Endothelial cell of umbilical vein (primary cell): ENCODE measurements around the gene CRTC1. TPM values are rescaled to one million over a fixed set of nuclear protein-coding genes. Genes with fewer than 3 reads are reported as not detected.

Experiments
- BruUV-seq: library from RNA; stranded (reverse); fragments of 400-500 nt; replicated peaks from 2 replicates; lab custom pipeline; 2021; lab: Mats Ljungman, UMichigan
- CTCF ChIA-PET: fragments of 300-600, 350-600 bp; sonication (Branson Sonifier 250); formaldehyde crosslinking; loops from one replicate; lab custom pipeline; 2021; ENCODE audit warnings: antibody characterized with exemption, inconsistent platforms; lab: Charles Lee
- POLR2A ChIA-PET: fragments of 300-600, 350-600 bp; sonication (Branson Sonifier 250); formaldehyde crosslinking; loops from one replicate; lab custom pipeline; 2021; ENCODE audit warnings: antibody characterized with exemption, inconsistent platforms; lab: Charles Lee
- DNase-seq: peaks from one replicate; pipeline ENCODE4 v3.0.0-alpha.2; 2011; ENCODE audit warnings: low read depth, low spot score
- FAIRE-seq: peaks from 2 replicates; lab custom pipeline; 2011; peaks lifted over from hg19 to GRCh38; lab: Jason Lieb, UNC
- H2AFZ ChIP-seq: 2 replicates; pipeline ENCODE4 v1.6.0; 2012; ENCODE audit warnings: low read depth, low read length, control low read depth, inconsistent platforms
- H3K27ac ChIP-seq: 2 replicates; pipeline ENCODE4 v1.5.1; 2011; ENCODE audit warnings: low read depth, mild to moderate bottlenecking, control low read depth, low read length, moderate library complexity; ENCODE audit not compliant: insufficient read depth
- H3K27me3 ChIP-seq, 2 experiments: 2 replicates each; pipeline versions ENCODE4 v1.6.0 to v1.6.1; 2011; ENCODE audit warnings: low read length in 2 of 2, mixed read lengths in 1 of 2; ENCODE audit not compliant: control insufficient read depth in 2 of 2, insufficient read depth in 2 of 2
- H3K36me3 ChIP-seq, 2 experiments: 2 replicates in 1 of 2; 3 replicates in 1 of 2; pipeline ENCODE4 v1.5.1; 2011; ENCODE audit warnings: low read length in 2 of 2, mild to moderate bottlenecking in 1 of 2, moderate library complexity in 1 of 2; ENCODE audit not compliant: control insufficient read depth in 2 of 2, insufficient read depth in 2 of 2; ENCODE audit errors: extremely low read depth in 1 of 2
- H3K4me1 ChIP-seq: 3 replicates; pipeline ENCODE4 v1.5.1; 2011; ENCODE audit warnings: mild to moderate bottlenecking, low read length; ENCODE audit not compliant: control insufficient read depth, insufficient read depth; ENCODE audit errors: extremely low read depth
- H3K4me2 ChIP-seq: 2 replicates; pipeline ENCODE4 v1.6.1; 2011; ENCODE audit warnings: low read length, control low read depth, mixed read lengths; ENCODE audit not compliant: insufficient read depth
- H3K4me3 ChIP-seq, 3 experiments: fragments of 200-600 bp in 1 of 3; sonication (generic), shearing (Covaris generic) in 1 of 3; replicated peaks in 1 of 3; 2 replicates each; pipeline ENCODE4 v1.5.1; 2011 to 2016; ENCODE audit warnings: control low read depth in 3 of 3, low read length in 3 of 3, mild to moderate bottlenecking in 2 of 3, inconsistent platforms in 1 of 3, low read depth in 1 of 3, moderate library complexity in 1 of 3; ENCODE audit not compliant: insufficient read depth in 1 of 3
- H3K79me2 ChIP-seq: 2 replicates; pipeline ENCODE4 v1.6.0; 2012; ENCODE audit warnings: low read length, inconsistent platforms; ENCODE audit not compliant: control insufficient read depth, insufficient read depth
- H3K9ac ChIP-seq: replicated peaks from 2 replicates; pipeline ENCODE3; 2011; ENCODE audit warnings: low read length, control low read depth; ENCODE audit not compliant: insufficient read depth; ENCODE audit errors: extremely low read depth
- H3K9me1 ChIP-seq: replicated peaks from 3 replicates; pipeline ENCODE4 v1.6.0; 2011; ENCODE audit warnings: mild to moderate bottlenecking, low read length; ENCODE audit not compliant: control insufficient read depth, insufficient read depth; ENCODE audit errors: extremely low read depth
- H3K9me3 ChIP-seq: replicated peaks from 2 replicates; pipeline ENCODE4 v1.5.1; 2012; ENCODE audit warnings: low read length, inconsistent platforms; ENCODE audit not compliant: control insufficient read depth, insufficient read depth
- H4K20me1 ChIP-seq: replicated peaks from 2 replicates; pipeline ENCODE3; 2011; ENCODE audit warnings: mild to moderate bottlenecking, low read length; ENCODE audit not compliant: control insufficient read depth, insufficient read depth; ENCODE audit errors: extremely low read depth
- EZH2 ChIP-seq: IDR thresholded peaks from 2 replicates; pipeline ENCODE4 v1.6.1; 2012; ENCODE audit warnings: borderline replicate concordance, low read depth, mild to moderate bottlenecking, moderate library complexity, low read length, inconsistent platforms; ENCODE audit not compliant: severe bottlenecking
- FOS ChIP-seq: IDR thresholded peaks from 2 replicates; pipeline ENCODE4 v1.6.1; 2011; ENCODE audit warnings: mild to moderate bottlenecking, low read length, moderate library complexity, borderline replicate concordance; ENCODE audit not compliant: insufficient read depth
- JUN ChIP-seq: IDR thresholded peaks from 2 replicates; pipeline ENCODE4 v1.6.1; 2011; ENCODE audit warnings: borderline replicate concordance, low read depth; ENCODE audit not compliant: insufficient read length, insufficient read depth
- MYC ChIP-seq: IDR thresholded peaks from one replicate; pipeline ENCODE4 v1.6.1; 2011; ENCODE audit warnings: mild to moderate bottlenecking, low read depth, low read length
- POLR2A ChIP-seq: IDR thresholded peaks from 2 replicates; pipeline ENCODE4 v1.6.1; 2012; ENCODE audit warnings: low read depth, mild to moderate bottlenecking, control low read depth, low read length
- POLR2AphosphoS5 ChIP-seq: IDR thresholded peaks from 2 replicates; pipeline ENCODE4 v1.6.1; 2012; ENCODE audit warnings: low read depth, mild to moderate bottlenecking, control low read depth, low read length, moderate library complexity; ENCODE audit not compliant: insufficient read depth
- dilution Hi-C: fragments of 300-500 bp; cut with MboI; formaldehyde crosslinking; loops from one replicate; pipeline ENCODE4 v1.15.0; 2019; ENCODE audit warnings: low sequenced_read_pairs; ENCODE audit not compliant: extremely low pct_ligation_motif_present
- intact Hi-C: fragments of 100-400 bp; cut with micrococcal nuclease; formaldehyde crosslinking; loops from one replicate; pipeline ENCODE4 v1.10.0; 2022
- polyA plus RNA-seq, 4 experiments: library from polyadenylated mRNA; depleted of rRNA in 3 of 4; stranded (reverse) in 3 of 4; unstranded in 1 of 4; fragments of >200 nt; gene quantifications; 2 replicates each; pipeline versions ENCODE4 v1.2.1 to v1.2.3, GENCODE V29; 2011 to 2012; ENCODE audit warnings: missing spikeins in 1 of 4
- total RNA-seq: library from RNA; stranded (reverse); gene quantifications from 2 replicates; pipeline ENCODE4 v1.2.3, GENCODE V29; 2021
- TF ChIP-seq, protein P1 (sequence below), 2 donors: IDR thresholded peaks; 1 replicate in 1 of 2; 2 replicates in 1 of 2; pipeline ENCODE4 v1.5.1; 2011; ENCODE audit warnings: low read length in 2 of 2, mild to moderate bottlenecking in 2 of 2, moderate library complexity in 2 of 2, control low read depth in 1 of 2, inconsistent platforms in 1 of 2, low read depth in 1 of 2; ENCODE audit not compliant: insufficient read depth in 1 of 2; ENCODE audit errors: extremely low read depth in 1 of 2
- TF ChIP-seq, protein P2 (sequence below): IDR thresholded peaks from 2 replicates; pipeline ENCODE4 v1.6.1; 2011; ENCODE audit not compliant: insufficient read depth, insufficient read length

Gene CRTC1
- total and polyA plus RNA-seq, 2 donors (not counting 3 experiments of a cell fraction or from before 2014, with no cell fraction given), result 4.2 to 11.4 TPM

DNA sequence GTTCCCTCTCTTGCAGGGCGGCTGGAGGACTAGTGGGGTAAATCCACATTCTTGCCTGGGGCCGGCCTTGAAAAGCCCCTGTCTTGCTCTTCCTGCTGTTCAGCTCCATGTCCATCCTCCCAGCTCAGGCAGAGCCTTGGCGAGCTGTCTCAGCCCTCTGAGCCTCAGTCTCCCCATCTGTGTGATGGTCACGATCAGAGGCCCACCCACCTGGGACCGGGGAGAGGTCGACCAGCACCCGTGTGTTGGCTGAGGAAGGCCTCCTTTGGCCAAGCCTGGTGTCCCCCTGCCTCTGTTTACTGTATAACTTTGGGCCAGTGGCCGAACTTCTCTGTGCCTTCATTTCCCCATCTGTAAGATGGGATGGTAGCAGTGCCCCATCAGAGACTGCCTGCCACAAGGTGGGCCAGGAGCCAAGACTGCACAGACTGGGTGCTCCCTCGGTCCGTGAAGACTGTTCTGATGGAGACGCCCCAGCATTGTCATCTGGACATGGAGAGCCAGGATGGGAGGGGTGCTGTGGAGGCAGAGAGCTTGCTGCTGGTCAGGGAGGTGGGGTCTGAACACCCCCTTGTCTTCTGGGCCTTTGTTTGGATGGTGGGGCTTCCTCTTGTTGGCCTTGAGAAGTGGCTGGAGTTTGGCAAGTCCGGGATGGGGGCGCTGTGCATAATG, 28.2 kb upstream of the CRTC1 start:
- TF ChIP-seq EZH2 (no peak), POLR2AphosphoS5 (no peak), FOS (no peak), MYC (no peak), JUN (no peak), POLR2A (no peak)
- TF ChIP-seq, protein P1, sequence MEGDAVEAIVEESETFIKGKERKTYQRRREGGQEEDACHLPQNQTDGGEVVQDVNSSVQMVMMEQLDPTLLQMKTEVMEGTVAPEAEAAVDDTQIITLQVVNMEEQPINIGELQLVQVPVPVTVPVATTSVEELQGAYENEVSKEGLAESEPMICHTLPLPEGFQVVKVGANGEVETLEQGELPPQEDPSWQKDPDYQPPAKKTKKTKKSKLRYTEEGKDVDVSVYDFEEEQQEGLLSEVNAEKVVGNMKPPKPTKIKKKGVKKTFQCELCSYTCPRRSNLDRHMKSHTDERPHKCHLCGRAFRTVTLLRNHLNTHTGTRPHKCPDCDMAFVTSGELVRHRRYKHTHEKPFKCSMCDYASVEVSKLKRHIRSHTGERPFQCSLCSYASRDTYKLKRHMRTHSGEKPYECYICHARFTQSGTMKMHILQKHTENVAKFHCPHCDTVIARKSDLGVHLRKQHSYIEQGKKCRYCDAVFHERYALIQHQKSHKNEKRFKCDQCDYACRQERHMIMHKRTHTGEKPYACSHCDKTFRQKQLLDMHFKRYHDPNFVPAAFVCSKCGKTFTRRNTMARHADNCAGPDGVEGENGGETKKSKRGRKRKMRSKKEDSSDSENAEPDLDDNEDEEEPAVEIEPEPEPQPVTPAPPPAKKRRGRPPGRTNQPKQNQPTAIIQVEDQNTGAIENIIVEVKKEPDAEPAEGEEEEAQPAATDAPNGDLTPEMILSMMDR (IDR thresholded peaks at IDR 0.05; ENCODE audit: extremely low read depth in 1 of 2, insufficient read depth in 1 of 2, low read depth in 1 of 2, low read length in 2 of 2), result no peak
- TF ChIP-seq, protein P2, sequence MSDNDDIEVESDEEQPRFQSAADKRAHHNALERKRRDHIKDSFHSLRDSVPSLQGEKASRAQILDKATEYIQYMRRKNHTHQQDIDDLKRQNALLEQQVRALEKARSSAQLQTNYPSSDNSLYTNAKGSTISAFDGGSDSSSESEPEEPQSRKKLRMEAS, result no peak
- BruUV-seq, result no TSS peak
- intact Hi-C loops, result no loop called here

More for the DNA sequence above, 28.2 kb upstream of the CRTC1 start:
- DNase-seq (no peak), FAIRE-seq (no peak)
- Histone ChIP-seq H3K9me1 (no peaks in the 10 kb centered on the region), H3K79me2 (no peaks in the 10 kb centered on the region), H3K4me2 (no peak overlapping the region), H3K27me3 (no peaks in the 10 kb centered on the region), H4K20me1 (no peaks in the 10 kb centered on the region), H2AFZ (no peak overlapping the region), H3K9ac (no peak overlapping the region), H3K9me3 (no peaks in the 10 kb centered on the region), H3K4me3 (no peak overlapping the region), H3K36me3 (no peaks in the 10 kb centered on the region), H3K4me1 (peaks cover 11% of the 10 kb centered on the region), H3K27ac (no peak overlapping the region)
- ChIA-PET CTCF (no interaction called here), POLR2A (no interaction called here)
- dilution Hi-C loops, result no loop called here
